ENCODE results near the gene RNF166. TPM values are rescaled to one million over a fixed set of nuclear protein-coding genes. Genes with fewer than 3 reads are reported as not detected.

Gene RNF166
- polyA plus RNA-seq, 4 donors: 9.2 to 15.1 (median 12.1) TPM

DNA sequence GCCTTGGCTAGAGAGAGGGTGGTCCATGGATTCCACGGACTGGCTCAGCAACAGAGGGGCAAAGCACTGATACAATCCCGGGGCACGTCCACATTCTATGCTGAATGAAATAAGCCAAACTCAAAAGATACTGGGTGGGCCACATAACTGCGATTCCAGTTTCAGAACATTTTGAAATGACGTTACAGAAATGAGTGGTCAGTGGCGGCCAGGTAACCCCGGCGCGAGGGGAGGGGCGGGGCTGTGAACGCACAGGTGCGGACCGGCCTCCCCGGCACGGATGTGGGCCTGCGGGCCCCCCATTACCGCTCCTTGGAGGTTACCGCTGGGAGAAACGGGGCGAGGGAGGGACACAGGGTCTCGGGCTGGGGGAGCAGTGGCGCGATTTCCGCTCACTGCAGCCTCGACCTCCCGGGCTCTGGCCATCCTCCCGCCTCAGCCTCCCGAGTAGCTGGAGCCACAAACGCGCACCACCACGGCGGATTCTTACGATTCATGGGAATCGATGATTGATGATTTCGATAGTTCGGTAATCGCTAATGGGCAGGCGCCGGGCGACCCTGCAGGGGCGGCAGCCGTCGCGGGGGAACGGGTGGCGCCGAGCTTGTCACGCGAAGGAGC, 43.9 kb downstream of the RNF166 start:
- peaks cover under 1 to 27% (median 3%) of the 10 kb centered on the region in 3 donors for H3K36me3 ChIP-seq (ENCODE audit: control insufficient read depth in 3 of 3, insufficient read depth in 2 of 3, low read depth in 1 of 3, low read length in 3 of 3)
- peak in 1 of 2 donors; percentile 47 for DNase-seq
- WGBS, 3 donors: 1 to 2% (median 1%) methylated on average over 42 to 49 of the region's 49 CpGs

GRCh38 chr16:88661468-88661867, 44.7 kb downstream of the RNF166 start:
- FAIRE-seq: no peak
- Histone ChIP-seq H3K27me3 (ENCODE audit: control insufficient read depth in 3 of 3, insufficient read depth in 3 of 3, low read length in 3 of 3) (no peaks in the 10 kb centered on the region), H3K27ac (ENCODE audit: low read depth in 1 of 3, low read length in 2 of 3) (no peak overlapping the region), H3K9me3 (ENCODE audit: control insufficient read depth in 2 of 2, insufficient read depth in 1 of 2, low read depth in 1 of 2, low read length in 1 of 2) (no peaks in the 10 kb centered on the region), H3K4me3 (ENCODE audit: low read depth in 1 of 3, low read length in 3 of 3) (no peak overlapping the region), H3K36me3 (ENCODE audit: control insufficient read depth in 3 of 3, insufficient read depth in 2 of 3, low read depth in 1 of 3, low read length in 3 of 3) (peaks cover 2 to 35% (median 3%) of the 10 kb centered on the region in 3 donors), H3K4me1 (ENCODE audit: control insufficient read depth in 3 of 3, insufficient read depth in 2 of 3, low read depth in 1 of 3, low read length in 2 of 3) (peaks cover 0 to 18% (median 8%) of the 10 kb centered on the region in 3 donors)
- DNase-seq: no peak
- 84 to 85% (median 85%) methylated on average over 10 of the region's 10 CpGs for WGBS, 3 donors

More for the DNA sequence above, 43.9 kb downstream of the RNF166 start:
- H3K27ac ChIP-seq (ENCODE audit: low read depth in 1 of 3, low read length in 2 of 3): peak overlapping the region; percentile 64 to 97 (median 85)
- peaks cover 0 to 18% (median 8%) of the 10 kb centered on the region in 3 donors for H3K4me1 ChIP-seq (ENCODE audit: control insufficient read depth in 3 of 3, insufficient read depth in 2 of 3, low read depth in 1 of 3, low read length in 2 of 3)
- H3K4me3 ChIP-seq (ENCODE audit: low read depth in 1 of 3, low read length in 3 of 3): peak overlapping the region; percentile 77 to 99 (median 95)
- H3K27me3 ChIP-seq (ENCODE audit: control insufficient read depth in 3 of 3, insufficient read depth in 3 of 3, low read length in 3 of 3): no peaks in the 10 kb centered on the region
- FAIRE-seq: no peak
- no peaks in the 10 kb centered on the region for H3K9me3 ChIP-seq (ENCODE audit: control insufficient read depth in 2 of 2, insufficient read depth in 1 of 2, low read depth in 1 of 2, low read length in 1 of 2)

DNA sequence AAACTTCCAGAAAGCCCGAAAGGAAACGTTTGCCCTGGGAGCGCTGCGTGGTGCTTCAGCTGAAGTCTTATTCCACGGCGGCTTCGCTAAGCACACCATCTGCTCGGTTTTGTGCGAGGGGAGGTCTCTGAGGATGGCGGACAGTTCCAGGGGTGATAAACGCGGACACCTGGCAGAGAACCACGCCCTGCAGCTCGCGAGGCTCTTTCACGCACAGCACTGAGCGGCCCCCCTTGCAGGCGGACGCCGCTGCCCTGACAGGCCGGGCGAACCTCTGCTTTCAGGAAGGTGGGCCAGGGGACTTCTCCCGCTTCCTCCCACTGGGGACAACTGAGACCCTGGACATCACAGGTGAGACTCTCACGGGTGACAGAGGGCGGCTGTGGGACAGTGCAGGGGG, 47.0 kb downstream of the RNF166 start:
- no peaks in the 10 kb centered on the region for H3K9me3 ChIP-seq (ENCODE audit: control insufficient read depth in 2 of 2, insufficient read depth in 1 of 2, low read depth in 1 of 2, low read length in 1 of 2)
- 91 to 94% (median 93%) methylated on average over 25 of the region's 25 CpGs for WGBS, 3 donors
- DNase-seq (no peak), FAIRE-seq (no peak)
- no peak overlapping the region for H3K4me3 ChIP-seq (ENCODE audit: low read depth in 1 of 3, low read length in 3 of 3)
- no peaks in the 10 kb centered on the region for H3K27me3 ChIP-seq (ENCODE audit: control insufficient read depth in 3 of 3, insufficient read depth in 3 of 3, low read length in 3 of 3)
- no peak overlapping the region for H3K27ac ChIP-seq (ENCODE audit: low read depth in 1 of 3, low read length in 2 of 3)
- peaks cover 0 to 17% (median 3%) of the 10 kb centered on the region in 3 donors for H3K4me1 ChIP-seq (ENCODE audit: control insufficient read depth in 3 of 3, insufficient read depth in 2 of 3, low read depth in 1 of 3, low read length in 2 of 3)
- peaks cover 10 to 55% (median 11%) of the 10 kb centered on the region in 3 donors for H3K36me3 ChIP-seq (ENCODE audit: control insufficient read depth in 3 of 3, insufficient read depth in 2 of 3, low read depth in 1 of 3, low read length in 3 of 3)

GRCh38 chr16:88658714-88659113, 47.5 kb downstream of the RNF166 start:
- FAIRE-seq (no peak), DNase-seq (no peak)
- Histone ChIP-seq H3K9me3 (ENCODE audit: control insufficient read depth in 2 of 2, insufficient read depth in 1 of 2, low read depth in 1 of 2, low read length in 1 of 2) (no peaks in the 10 kb centered on the region), H3K4me3 (ENCODE audit: low read depth in 1 of 3, low read length in 3 of 3) (no peak overlapping the region), H3K27ac (ENCODE audit: low read depth in 1 of 3, low read length in 2 of 3) (no peak overlapping the region), H3K27me3 (ENCODE audit: control insufficient read depth in 3 of 3, insufficient read depth in 3 of 3, low read length in 3 of 3) (no peaks in the 10 kb centered on the region), H3K36me3 (ENCODE audit: control insufficient read depth in 3 of 3, insufficient read depth in 2 of 3, low read depth in 1 of 3, low read length in 3 of 3) (peaks cover 10 to 59% (median 11%) of the 10 kb centered on the region in 3 donors), H3K4me1 (ENCODE audit: control insufficient read depth in 3 of 3, insufficient read depth in 2 of 3, low read depth in 1 of 3, low read length in 2 of 3) (peaks cover 0 to 14% (median 3%) of the 10 kb centered on the region in 3 donors)
- 94 to 96% (median 95%) methylated on average over 14 to 15 of the region's 15 CpGs for WGBS, 3 donors

DNA sequence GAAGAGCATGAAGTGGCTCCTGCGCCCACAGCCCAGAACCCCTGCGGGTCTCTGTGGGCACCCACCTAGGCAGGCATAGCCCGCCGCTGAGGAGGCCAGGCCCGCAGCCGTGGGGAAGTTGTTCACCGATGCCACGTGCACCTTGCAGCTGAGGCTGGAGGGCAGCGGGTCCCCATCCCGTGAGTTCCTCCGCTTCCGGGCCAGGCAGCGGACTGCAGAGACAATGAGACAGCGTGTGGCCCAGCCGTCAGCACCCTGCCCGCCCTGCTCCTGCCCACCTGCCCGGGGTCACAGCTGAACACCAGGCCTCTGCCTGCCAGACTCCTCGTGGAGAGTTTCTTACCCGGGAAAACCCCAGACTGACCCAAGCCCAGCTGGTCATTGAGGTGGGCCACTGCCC, 48.8 kb downstream of the RNF166 start:
- no peak overlapping the region for H3K27ac ChIP-seq (ENCODE audit: low read depth in 1 of 3, low read length in 2 of 3)
- no peaks in the 10 kb centered on the region for H3K9me3 ChIP-seq (ENCODE audit: control insufficient read depth in 2 of 2, insufficient read depth in 1 of 2, low read depth in 1 of 2, low read length in 1 of 2)
- H3K4me3 ChIP-seq (ENCODE audit: low read depth in 1 of 3, low read length in 3 of 3): no peak overlapping the region
- no peak for DNase-seq
- peaks cover 0 to 13% (median 3%) of the 10 kb centered on the region in 3 donors for H3K4me1 ChIP-seq (ENCODE audit: control insufficient read depth in 3 of 3, insufficient read depth in 2 of 3, low read depth in 1 of 3, low read length in 2 of 3)
- 94 to 96% (median 94%) methylated on average over 19 of the region's 19 CpGs for WGBS, 3 donors
- H3K27me3 ChIP-seq (ENCODE audit: control insufficient read depth in 3 of 3, insufficient read depth in 3 of 3, low read length in 3 of 3): no peaks in the 10 kb centered on the region
- FAIRE-seq: no peak
- H3K36me3 ChIP-seq (ENCODE audit: control insufficient read depth in 3 of 3, insufficient read depth in 2 of 3, low read depth in 1 of 3, low read length in 3 of 3): peaks cover 10 to 72% (median 11%) of the 10 kb centered on the region in 3 donors

- Histone ChIP-seq H3K36me3 (ENCODE audit: control insufficient read depth in 3 of 3, insufficient read depth in 2 of 3, low read depth in 1 of 3, low read length in 3 of 3) (peaks cover 10 to 81% (median 11%) of the 10 kb centered on the region in 3 donors), H3K27me3 (ENCODE audit: control insufficient read depth in 3 of 3, insufficient read depth in 3 of 3, low read length in 3 of 3) (no peaks in the 10 kb centered on the region), H3K27ac (ENCODE audit: low read depth in 1 of 3, low read length in 2 of 3) (no peak overlapping the region), H3K9me3 (ENCODE audit: control insufficient read depth in 2 of 2, insufficient read depth in 1 of 2, low read depth in 1 of 2, low read length in 1 of 2) (no peaks in the 10 kb centered on the region), H3K4me1 (ENCODE audit: control insufficient read depth in 3 of 3, insufficient read depth in 2 of 3, low read depth in 1 of 3, low read length in 2 of 3) (peaks cover 0 to 13% (median 0%) of the 10 kb centered on the region in 3 donors), H3K4me3 (ENCODE audit: low read depth in 1 of 3, low read length in 3 of 3) (no peak overlapping the region)
- WGBS, 3 donors: 84 to 89% (median 89%) methylated on average over 23 to 25 of the region's 25 CpGs
- DNase-seq (no peak), FAIRE-seq (no peak)
These were observed 49.8 kb downstream of the RNF166 start for GRCh38 chr16:88656291-88656980.

DNA sequence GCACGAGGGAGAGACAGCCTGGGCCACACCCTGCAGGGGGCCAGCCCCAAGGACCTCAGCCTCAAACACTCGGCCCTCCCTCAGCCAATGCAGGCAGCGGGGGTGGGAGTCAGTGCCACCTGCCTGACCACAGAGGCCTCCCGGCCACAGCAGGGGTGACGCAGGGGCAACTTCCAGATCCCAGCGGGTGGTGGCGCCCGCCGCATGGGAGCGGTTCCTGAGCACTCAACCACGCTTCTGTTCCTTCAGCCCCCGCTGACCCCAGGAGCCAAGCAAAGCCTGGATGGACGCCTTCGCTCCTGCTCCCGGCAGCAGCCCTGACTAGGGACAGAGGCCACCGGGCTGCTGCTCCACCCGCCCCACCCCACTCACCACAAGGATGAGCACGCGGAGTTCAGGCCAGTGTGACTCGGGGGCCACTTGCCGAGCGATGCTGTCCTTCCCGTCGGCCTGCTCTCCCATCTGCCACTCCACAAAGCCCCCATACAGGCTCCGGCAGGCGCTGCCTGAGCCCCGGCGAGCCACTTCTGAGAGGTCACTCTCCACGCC, 50.4 kb downstream of the RNF166 start:
- Histone ChIP-seq H3K36me3 (ENCODE audit: control insufficient read depth in 3 of 3, insufficient read depth in 2 of 3, low read depth in 1 of 3, low read length in 3 of 3) (peaks cover 10 to 81% (median 11%) of the 10 kb centered on the region in 3 donors), H3K9me3 (ENCODE audit: control insufficient read depth in 2 of 2, insufficient read depth in 1 of 2, low read depth in 1 of 2, low read length in 1 of 2) (no peaks in the 10 kb centered on the region), H3K27me3 (ENCODE audit: control insufficient read depth in 3 of 3, insufficient read depth in 3 of 3, low read length in 3 of 3) (no peaks in the 10 kb centered on the region), H3K4me1 (ENCODE audit: control insufficient read depth in 3 of 3, insufficient read depth in 2 of 3, low read depth in 1 of 3, low read length in 2 of 3) (peaks cover 0 to 17% (median 0%) of the 10 kb centered on the region in 3 donors), H3K4me3 (ENCODE audit: low read depth in 1 of 3, low read length in 3 of 3) (no peak overlapping the region), H3K27ac (ENCODE audit: low read depth in 1 of 3, low read length in 2 of 3) (no peak overlapping the region)
- FAIRE-seq: no peak
- 92 to 97% (median 94%) methylated on average over 29 of the region's 29 CpGs for WGBS, 3 donors
- no peak for DNase-seq

DNA sequence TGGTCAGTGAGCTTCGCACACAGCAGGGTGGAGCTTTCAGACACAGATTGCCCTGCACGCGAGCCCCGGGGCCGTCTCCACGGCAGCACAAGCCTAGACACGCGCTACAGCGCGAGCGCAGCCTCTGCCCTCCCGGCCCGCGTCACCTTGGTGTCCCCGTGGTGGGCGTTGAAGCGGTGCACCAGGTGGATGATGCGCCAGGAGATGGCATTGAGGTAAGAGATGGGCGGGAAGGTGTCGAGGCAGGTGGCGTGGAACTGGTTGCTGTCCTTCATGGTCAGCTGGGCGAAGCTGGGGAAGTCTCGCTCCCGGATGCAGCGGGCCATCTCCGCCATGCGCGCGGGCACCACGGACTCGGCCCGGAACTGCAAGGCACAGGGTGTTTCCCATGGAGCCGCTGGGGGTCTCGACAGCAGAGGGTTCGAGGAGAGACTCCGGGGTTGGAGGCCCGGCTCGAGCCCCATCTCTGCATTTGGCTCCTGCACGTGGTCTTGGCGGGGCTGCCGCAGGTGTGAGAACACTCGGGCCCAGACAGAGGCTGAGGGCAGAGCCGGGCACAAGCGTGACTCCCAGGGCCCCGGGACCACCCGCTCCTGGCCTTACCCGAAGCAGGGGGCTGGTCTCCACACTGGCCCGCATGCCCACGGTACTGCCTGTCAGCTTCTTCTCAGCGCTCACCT, 51.0 kb downstream of the RNF166 start:
- 95 to 97% (median 96%) methylated on average over 43 to 50 of the region's 50 CpGs for WGBS, 3 donors
- DNase-seq: no peak
- no peak for FAIRE-seq
- H3K27me3 ChIP-seq (ENCODE audit: control insufficient read depth in 3 of 3, insufficient read depth in 3 of 3, low read length in 3 of 3): no peaks in the 10 kb centered on the region
- no peaks in the 10 kb centered on the region for H3K9me3 ChIP-seq (ENCODE audit: control insufficient read depth in 2 of 2, insufficient read depth in 1 of 2, low read depth in 1 of 2, low read length in 1 of 2)
- H3K4me3 ChIP-seq (ENCODE audit: low read depth in 1 of 3, low read length in 3 of 3): no peak overlapping the region
- no peak overlapping the region for H3K27ac ChIP-seq (ENCODE audit: low read depth in 1 of 3, low read length in 2 of 3)
- peaks cover 10 to 80% (median 11%) of the 10 kb centered on the region in 3 donors for H3K36me3 ChIP-seq (ENCODE audit: control insufficient read depth in 3 of 3, insufficient read depth in 2 of 3, low read depth in 1 of 3, low read length in 3 of 3)
- peaks cover 0 to 17% (median 0%) of the 10 kb centered on the region in 3 donors for H3K4me1 ChIP-seq (ENCODE audit: control insufficient read depth in 3 of 3, insufficient read depth in 2 of 3, low read depth in 1 of 3, low read length in 2 of 3)

All from small intestine (tissue), 7 donors.